Duodenal mucosa (tissue), 2 donors: Measurements from ENCODE around the gene UCK1.
"Not testable (repeated sequence)": the region's sequence is repeated elsewhere in the genome, so short reads cannot be mapped to it uniquely, and the experiment has no call there.

Experiments used
- H3K27ac ChIP-seq: one replicate; pipeline ENCODE4 v1.7.0; 2013; ENCODE audit warnings: low read depth, low read length
- H3K27me3 ChIP-seq, 2 donors: one replicate each; pipeline ENCODE4 v1.7.0; 2013; ENCODE audit warnings: low read length in 2 of 2, control low read depth in 1 of 2; ENCODE audit not compliant: insufficient read depth in 2 of 2, control insufficient read depth in 1 of 2
- H3K36me3 ChIP-seq, 2 donors: one replicate each; pipeline ENCODE4 v1.7.0; 2013; ENCODE audit warnings: low read length in 2 of 2, control low read depth in 1 of 2; ENCODE audit not compliant: insufficient read depth in 2 of 2, control insufficient read depth in 1 of 2
- H3K4me1 ChIP-seq, 2 donors: one replicate each; pipeline ENCODE4 v1.7.0; 2013; ENCODE audit warnings: low read length in 2 of 2, control low read depth in 1 of 2; ENCODE audit not compliant: insufficient read depth in 2 of 2, control insufficient read depth in 1 of 2
- H3K4me3 ChIP-seq, 2 donors: one replicate each; pipeline ENCODE4 v1.7.0; 2013; ENCODE audit warnings: low read length in 2 of 2, low read depth in 1 of 2
- H3K9ac ChIP-seq, 2 donors: one replicate each; pipeline ENCODE4 v1.7.0; 2013; ENCODE audit warnings: low read length in 2 of 2, low read depth in 1 of 2
- H3K9me3 ChIP-seq, 2 donors: one replicate each; pipeline ENCODE4 v1.7.0; 2013; ENCODE audit warnings: low read length in 2 of 2, control low read depth in 1 of 2; ENCODE audit not compliant: control insufficient read depth in 1 of 2

The UCK1 gene

GRCh38 chr9:131522257-131523085, 8.6 kb downstream of the UCK1 start:
- no peak overlapping the region for H3K27ac ChIP-seq
- no peaks in the 10 kb centered on the region for H3K9me3 ChIP-seq
- H3K4me3 ChIP-seq = no peak overlapping the region
- no peak overlapping the region for H3K9ac ChIP-seq
- no peaks in the 10 kb centered on the region for H3K27me3 ChIP-seq
- peaks cover 54 to 90% of the 10 kb centered on the region in 2 donors for H3K36me3 ChIP-seq
- H3K4me1 ChIP-seq = no peaks in the 10 kb centered on the region

DNA sequence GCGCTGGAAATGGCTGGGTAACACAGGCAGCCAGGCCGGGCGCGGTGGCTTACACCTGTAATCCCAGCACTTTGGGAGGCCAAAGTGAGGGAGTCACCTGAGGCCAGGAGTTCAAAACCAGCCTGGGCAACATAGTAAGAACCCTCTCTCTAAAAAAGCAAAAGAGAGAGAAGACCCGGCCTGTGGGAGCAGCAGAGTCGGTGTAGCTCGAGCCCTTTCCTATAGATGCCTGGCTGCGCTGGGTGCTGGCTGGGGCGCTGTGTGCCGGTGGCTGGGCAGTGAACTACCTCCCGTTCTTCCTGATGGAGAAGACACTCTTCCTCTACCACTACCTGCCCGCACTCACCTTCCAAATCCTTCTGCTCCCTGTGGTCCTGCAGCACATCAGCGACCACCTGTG, 9.2 kb downstream of the UCK1 start:
- H3K27ac ChIP-seq = no peak overlapping the region
- no peak overlapping the region for H3K4me3 ChIP-seq
- no peaks in the 10 kb centered on the region for H3K9me3 ChIP-seq
- H3K36me3 ChIP-seq = peaks cover 56 to 91% of the 10 kb centered on the region in 2 donors
- no peaks in the 10 kb centered on the region for H3K27me3 ChIP-seq
- H3K4me1 ChIP-seq = no peaks in the 10 kb centered on the region
- H3K9ac ChIP-seq = no peak overlapping the region

GRCh38 chr9:131521203-131521602, 9.9 kb downstream of the UCK1 start:
- Histone ChIP-seq H3K4me3 (no peak overlapping the region), H3K9ac (no peak overlapping the region), H3K36me3 (peaks cover 60 to 94% of the 10 kb centered on the region in 2 donors), H3K27me3 (no peaks in the 10 kb centered on the region), H3K4me1 (no peaks in the 10 kb centered on the region), H3K9me3 (no peaks in the 10 kb centered on the region), H3K27ac (no peak overlapping the region)

DNA sequence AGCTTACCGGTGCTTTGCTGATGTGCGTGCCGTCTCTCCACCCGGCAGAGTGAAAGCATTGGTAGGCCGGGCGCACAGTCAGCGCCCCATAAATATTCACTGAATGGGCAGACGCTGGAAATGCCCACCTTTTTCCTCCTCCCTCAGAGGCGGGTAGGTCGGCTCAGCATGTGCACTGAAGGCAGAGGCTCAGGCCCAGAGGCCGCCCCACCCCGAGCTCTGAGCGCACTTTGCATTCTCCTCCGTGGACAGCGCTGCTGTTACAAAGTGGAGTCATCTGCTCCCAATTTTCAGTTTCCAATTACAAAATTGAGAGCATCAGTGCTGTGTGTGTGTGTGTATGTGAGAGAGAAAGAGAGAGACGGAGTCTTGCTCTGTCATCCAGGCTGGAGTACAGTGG, 10.6 kb downstream of the UCK1 start:
- Histone ChIP-seq H3K4me1 (no peaks in the 10 kb centered on the region), H3K9ac (no peak overlapping the region), H3K27ac (no peak overlapping the region), H3K36me3 (peaks cover 61 to 95% of the 10 kb centered on the region in 2 donors), H3K9me3 (peaks cover 0 to 1% of the 10 kb centered on the region in 2 donors), H3K27me3 (no peaks in the 10 kb centered on the region), H3K4me3 (no peak overlapping the region)

DNA sequence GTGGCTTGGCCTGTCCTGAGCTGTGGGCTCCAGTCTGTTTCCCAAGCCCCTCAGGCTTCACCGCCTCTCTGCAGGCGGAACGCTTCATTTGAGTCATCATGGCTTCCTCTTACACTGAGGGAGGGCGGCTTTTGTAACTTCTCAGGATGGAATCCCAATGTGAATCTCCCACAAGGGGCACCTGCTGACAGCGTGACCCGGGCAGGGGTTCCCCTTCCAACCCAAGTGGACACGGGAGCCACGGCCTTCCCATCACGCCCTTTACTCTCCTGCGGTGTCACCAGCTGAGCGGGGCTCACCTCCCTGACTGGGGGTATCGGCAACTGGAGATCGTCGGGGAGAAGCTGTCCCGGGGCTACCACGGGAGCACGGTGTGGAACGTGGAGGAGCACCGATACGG, 12.5 kb downstream of the UCK1 start:
- no peaks in the 10 kb centered on the region for H3K4me1 ChIP-seq
- H3K27ac ChIP-seq = no peak overlapping the region
- no peak overlapping the region for H3K9ac ChIP-seq
- H3K9me3 ChIP-seq = peaks cover 0 to 3% of the 10 kb centered on the region in 2 donors
- H3K27me3 ChIP-seq = no peaks in the 10 kb centered on the region
- no peak overlapping the region for H3K4me3 ChIP-seq
- peaks cover 52 to 85% of the 10 kb centered on the region in 2 donors for H3K36me3 ChIP-seq

DNA sequence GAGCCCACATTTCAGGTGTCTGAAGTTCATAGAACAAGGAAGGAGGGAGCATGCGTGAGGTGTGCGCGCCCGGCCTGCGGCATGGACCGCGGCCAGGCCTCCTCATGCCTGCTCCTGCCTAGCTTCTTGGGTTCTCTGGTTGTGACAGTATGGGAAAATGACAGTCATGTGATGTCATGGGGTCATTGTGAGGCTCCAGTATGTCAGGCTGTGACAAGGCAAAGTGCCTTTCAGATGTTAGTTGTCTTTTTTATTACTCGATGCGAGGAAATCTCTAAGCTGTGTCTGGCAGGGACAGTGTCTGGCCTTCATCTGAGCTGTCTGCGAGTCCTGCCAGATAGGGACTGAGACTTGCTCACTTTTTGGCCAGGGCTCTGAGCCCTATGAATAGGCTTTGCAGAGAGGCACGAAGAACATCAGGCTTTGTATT, 13.3 kb downstream of the UCK1 start:
- H3K36me3 ChIP-seq = peaks cover 46 to 86% of the 10 kb centered on the region in 2 donors
- peaks cover 0 to 3% of the 10 kb centered on the region in 2 donors for H3K9me3 ChIP-seq
- no peak overlapping the region for H3K9ac ChIP-seq
- H3K4me1 ChIP-seq = no peaks in the 10 kb centered on the region
- no peak overlapping the region for H3K27ac ChIP-seq
- no peak overlapping the region for H3K4me3 ChIP-seq
- H3K27me3 ChIP-seq = no peaks in the 10 kb centered on the region

DNA sequence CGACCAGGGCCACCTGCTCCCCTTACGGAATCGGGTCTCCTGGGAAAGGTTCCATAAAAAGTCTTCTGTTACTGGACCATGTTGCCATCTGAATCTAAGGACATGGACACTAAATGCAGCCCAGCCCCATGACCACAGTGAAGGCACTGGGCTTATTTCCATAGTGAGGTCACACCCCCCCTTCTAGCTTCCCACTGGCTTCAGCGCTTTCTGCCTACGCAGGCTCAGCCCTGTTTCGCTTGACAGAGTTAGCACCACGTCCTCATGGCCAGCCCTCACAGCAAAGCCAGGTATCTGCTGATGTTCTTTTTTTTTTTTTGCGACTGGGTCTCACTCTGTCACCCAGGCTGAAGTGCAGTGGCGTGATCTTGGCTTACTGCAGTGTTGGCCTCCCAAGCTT, 14.1 kb downstream of the UCK1 start:
- no peak overlapping the region for H3K9ac ChIP-seq
- H3K36me3 ChIP-seq = peaks cover 46 to 83% of the 10 kb centered on the region in 2 donors
- peaks cover 0 to 3% of the 10 kb centered on the region in 2 donors for H3K9me3 ChIP-seq
- no peaks in the 10 kb centered on the region for H3K27me3 ChIP-seq
- no peak overlapping the region for H3K4me3 ChIP-seq
- no peaks in the 10 kb centered on the region for H3K4me1 ChIP-seq
- no peak overlapping the region for H3K27ac ChIP-seq

DNA sequence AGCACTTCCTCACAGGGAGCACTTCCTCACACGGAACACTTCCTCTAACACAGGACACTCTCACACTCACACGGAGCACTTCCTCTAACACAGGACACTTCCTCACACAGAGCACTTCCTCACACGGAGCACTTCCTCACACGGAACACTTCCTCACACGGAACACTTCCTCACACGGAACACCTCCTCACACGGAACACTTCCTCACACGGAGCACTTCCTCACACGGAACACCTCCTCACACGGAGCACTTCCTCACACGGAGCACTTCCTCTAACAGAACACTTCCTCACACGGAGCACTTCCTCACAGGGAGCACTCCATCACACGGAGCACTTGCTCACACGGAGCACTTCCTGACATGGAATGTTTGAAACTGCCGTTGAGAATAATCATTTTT, 15.0 kb downstream of the UCK1 start:
- peaks cover 0 to 3% of the 10 kb centered on the region in 2 donors for H3K9me3 ChIP-seq
- H3K36me3 ChIP-seq = peaks cover 45 to 82% of the 10 kb centered on the region in 2 donors
- no peaks in the 10 kb centered on the region for H3K4me1 ChIP-seq
- H3K4me3 ChIP-seq = no peak overlapping the region
- no peak overlapping the region for H3K9ac ChIP-seq
- H3K27me3 ChIP-seq = no peaks in the 10 kb centered on the region
- no peak overlapping the region for H3K27ac ChIP-seq

DNA sequence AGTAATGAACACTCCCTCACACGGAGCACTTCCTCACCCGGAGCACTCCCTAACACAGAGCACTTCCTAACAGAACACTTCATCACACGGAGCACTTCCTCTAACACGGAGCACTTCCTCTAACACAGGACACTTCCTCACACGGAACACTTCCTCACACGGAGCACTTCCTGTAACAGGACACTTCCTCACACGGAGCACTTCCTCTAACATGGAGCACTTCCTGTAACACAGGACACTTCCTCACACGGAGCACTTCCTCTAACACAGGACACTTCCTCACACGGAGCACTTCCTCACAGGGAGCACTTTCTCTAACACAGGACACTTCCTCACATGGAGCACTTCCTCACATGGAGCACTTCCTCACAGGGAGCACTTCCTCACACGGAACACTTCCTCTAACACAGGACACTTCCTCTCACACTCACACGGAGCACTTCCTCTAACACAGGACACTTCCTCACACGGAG, 15.5 kb downstream of the UCK1 start:
- H3K9ac ChIP-seq, H3K27ac ChIP-seq, H3K4me1 ChIP-seq, H3K4me3 ChIP-seq, H3K9me3 ChIP-seq, H3K27me3 ChIP-seq: not testable (repeated sequence)
- peaks cover 49 to 83% of the 10 kb centered on the region in 2 donors for H3K36me3 ChIP-seq

GRCh38 chr9:131513177-131513576, 17.9 kb downstream of the UCK1 start:
- H3K36me3 ChIP-seq = peaks cover 30 to 70% of the 10 kb centered on the region in 2 donors

More at GRCh38 chr9:131513177-131513576, 17.9 kb downstream of the UCK1 start:
- no peak overlapping the region for H3K9ac ChIP-seq
- H3K27ac ChIP-seq = no peak overlapping the region
- no peaks in the 10 kb centered on the region for H3K27me3 ChIP-seq
- no peak overlapping the region for H3K4me3 ChIP-seq
- peaks cover 0 to 3% of the 10 kb centered on the region in 2 donors for H3K9me3 ChIP-seq
- no peaks in the 10 kb centered on the region for H3K4me1 ChIP-seq
